Suprapubic skin (tissue), 4 donors: ENCODE measurements around the gene TOR4A.

Experiments used
- POLR2A ChIP-seq, 2 donors: fragments of 450-650 bp; IDR thresholded peaks; one replicate each; pipeline ENCODE4 v1.6.1; 2017; ENCODE audit warnings: antibody characterized with exemption in 2 of 2, mild to moderate bottlenecking in 2 of 2, moderate library complexity in 2 of 2
- POLR2AphosphoS5 ChIP-seq, 3 donors: sonication (generic); formaldehyde crosslinking; IDR thresholded peaks; one replicate each; pipeline ENCODE4 v1.6.1; 2017; ENCODE audit warnings: antibody characterized with exemption in 3 of 3
- TF ChIP-seq, protein P1 (sequence below), 2 donors: fragments of 200-600 bp in 1 of 2; fragments of 450-650 bp in 1 of 2; sonication (generic) in 1 of 2; IDR thresholded peaks; one replicate each; pipeline ENCODE4 v1.5.1; 2016 to 2019; ENCODE audit warnings: antibody characterized with exemption in 2 of 2, mild to moderate bottlenecking in 1 of 2, moderate library complexity in 1 of 2

DNA sequence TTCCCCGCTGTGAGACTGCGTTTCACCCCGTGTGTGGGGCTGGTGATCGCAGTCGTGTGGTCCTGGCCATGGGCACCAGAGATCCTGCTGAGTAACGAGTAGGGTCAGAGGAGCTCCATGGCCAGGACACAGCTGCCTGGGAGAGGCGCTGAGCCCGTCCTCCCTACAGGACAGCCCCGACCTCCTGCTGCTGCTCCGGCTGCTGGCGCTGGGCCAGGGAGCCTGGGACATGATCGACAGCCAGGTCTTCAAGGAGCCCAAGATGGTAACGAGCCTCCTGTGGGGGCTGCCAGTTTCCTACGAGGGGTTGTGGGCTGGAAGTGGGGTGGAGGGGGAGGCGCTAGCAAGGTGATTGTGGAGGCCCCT lies 11.4 kb upstream of the TOR4A start:
- TF ChIP-seq POLR2AphosphoS5 (IDR thresholded peaks at IDR 0.05) (no peak), POLR2A (IDR thresholded peaks at IDR 0.05) (no peak)
- TF ChIP-seq, protein P1, sequence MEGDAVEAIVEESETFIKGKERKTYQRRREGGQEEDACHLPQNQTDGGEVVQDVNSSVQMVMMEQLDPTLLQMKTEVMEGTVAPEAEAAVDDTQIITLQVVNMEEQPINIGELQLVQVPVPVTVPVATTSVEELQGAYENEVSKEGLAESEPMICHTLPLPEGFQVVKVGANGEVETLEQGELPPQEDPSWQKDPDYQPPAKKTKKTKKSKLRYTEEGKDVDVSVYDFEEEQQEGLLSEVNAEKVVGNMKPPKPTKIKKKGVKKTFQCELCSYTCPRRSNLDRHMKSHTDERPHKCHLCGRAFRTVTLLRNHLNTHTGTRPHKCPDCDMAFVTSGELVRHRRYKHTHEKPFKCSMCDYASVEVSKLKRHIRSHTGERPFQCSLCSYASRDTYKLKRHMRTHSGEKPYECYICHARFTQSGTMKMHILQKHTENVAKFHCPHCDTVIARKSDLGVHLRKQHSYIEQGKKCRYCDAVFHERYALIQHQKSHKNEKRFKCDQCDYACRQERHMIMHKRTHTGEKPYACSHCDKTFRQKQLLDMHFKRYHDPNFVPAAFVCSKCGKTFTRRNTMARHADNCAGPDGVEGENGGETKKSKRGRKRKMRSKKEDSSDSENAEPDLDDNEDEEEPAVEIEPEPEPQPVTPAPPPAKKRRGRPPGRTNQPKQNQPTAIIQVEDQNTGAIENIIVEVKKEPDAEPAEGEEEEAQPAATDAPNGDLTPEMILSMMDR (IDR thresholded peaks at IDR 0.05), result no peak
